ENCODE measurements around the gene RXRA. TPM values are rescaled to one million over a fixed set of nuclear protein-coding genes. Genes with fewer than 3 reads are reported as not detected.
A peak's percentile ranks its signal among the peaks of the same experiment; 100 is the strongest.

RXRA gene
- total RNA-seq, 3 donors from 2014 or later: 31.0 to 63.0 (median 31.5) TPM

DNA sequence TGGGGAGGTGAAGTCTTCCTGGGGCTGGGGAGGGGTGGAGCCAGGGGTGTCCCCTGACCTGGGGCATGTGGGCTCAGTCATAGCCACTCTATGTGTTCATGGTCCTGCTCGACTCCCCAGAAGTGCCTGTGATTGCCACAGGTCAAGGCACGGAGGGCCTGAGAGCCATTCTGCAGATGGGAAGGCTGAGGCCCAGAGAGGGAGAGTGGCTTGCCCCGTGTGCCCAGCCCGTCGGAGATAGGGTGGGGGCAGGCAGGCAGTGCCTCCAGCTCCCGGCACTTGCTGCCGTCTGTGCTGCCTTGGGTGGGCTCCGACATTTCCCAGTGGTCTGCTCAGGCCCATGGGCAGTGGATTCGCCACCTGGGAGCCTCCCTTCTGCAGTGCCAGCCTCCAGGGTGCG is 74.0 kb downstream of the RXRA start:
- H3K27ac ChIP-seq: no peak overlapping the region
- H3K4me1 ChIP-seq: peaks cover 13 to 29% of the 10 kb centered on the region in 2 donors
- no peaks in the 10 kb centered on the region for H3K36me3 ChIP-seq
- H3K27me3 ChIP-seq: no peaks in the 10 kb centered on the region
- no peak for DNase-seq (ENCODE audit: low spot score in 2 of 2)
- intact Hi-C loops (cut with DNase I; ENCODE audit: low total_unique reads): no loop called here
- TF ChIP-seq, protein P1, sequence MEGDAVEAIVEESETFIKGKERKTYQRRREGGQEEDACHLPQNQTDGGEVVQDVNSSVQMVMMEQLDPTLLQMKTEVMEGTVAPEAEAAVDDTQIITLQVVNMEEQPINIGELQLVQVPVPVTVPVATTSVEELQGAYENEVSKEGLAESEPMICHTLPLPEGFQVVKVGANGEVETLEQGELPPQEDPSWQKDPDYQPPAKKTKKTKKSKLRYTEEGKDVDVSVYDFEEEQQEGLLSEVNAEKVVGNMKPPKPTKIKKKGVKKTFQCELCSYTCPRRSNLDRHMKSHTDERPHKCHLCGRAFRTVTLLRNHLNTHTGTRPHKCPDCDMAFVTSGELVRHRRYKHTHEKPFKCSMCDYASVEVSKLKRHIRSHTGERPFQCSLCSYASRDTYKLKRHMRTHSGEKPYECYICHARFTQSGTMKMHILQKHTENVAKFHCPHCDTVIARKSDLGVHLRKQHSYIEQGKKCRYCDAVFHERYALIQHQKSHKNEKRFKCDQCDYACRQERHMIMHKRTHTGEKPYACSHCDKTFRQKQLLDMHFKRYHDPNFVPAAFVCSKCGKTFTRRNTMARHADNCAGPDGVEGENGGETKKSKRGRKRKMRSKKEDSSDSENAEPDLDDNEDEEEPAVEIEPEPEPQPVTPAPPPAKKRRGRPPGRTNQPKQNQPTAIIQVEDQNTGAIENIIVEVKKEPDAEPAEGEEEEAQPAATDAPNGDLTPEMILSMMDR (IDR thresholded peaks at IDR 0.05): no peak
- TF ChIP-seq POLR2A (IDR thresholded peaks at IDR 0.05) (no peak), POLR2AphosphoS5 (IDR thresholded peaks at IDR 0.05) (no peak)
- H3K9me3 ChIP-seq: no peaks in the 10 kb centered on the region
- H3K4me3 ChIP-seq: no peak overlapping the region

DNA sequence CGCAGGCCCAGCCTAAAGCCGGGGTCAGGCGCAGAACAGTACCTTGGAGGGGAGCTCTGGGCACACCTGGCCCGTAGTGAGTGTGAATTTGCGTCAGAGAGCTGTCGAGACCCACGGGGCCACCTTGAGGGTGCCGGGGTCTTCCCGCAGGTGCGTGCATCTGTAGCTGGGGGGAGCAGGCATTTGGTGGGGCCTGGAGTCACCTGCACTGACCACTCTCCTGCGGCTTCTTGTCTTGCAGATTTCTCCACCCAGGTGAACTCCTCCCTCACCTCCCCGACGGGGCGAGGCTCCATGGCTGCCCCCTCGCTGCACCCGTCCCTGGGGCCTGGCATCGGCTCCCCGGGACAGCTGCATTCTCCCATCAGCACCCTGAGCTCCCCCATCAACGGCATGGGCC is 75.1 kb downstream of the RXRA start:
- no peaks in the 10 kb centered on the region for H3K9me3 ChIP-seq
- TF ChIP-seq POLR2AphosphoS5 (IDR thresholded peaks at IDR 0.05): no peak
- intact Hi-C loops (cut with DNase I; ENCODE audit: low total_unique reads): no loop called here
- H3K27ac ChIP-seq: no peak overlapping the region
- peaks cover 18 to 32% of the 10 kb centered on the region in 2 donors for H3K4me1 ChIP-seq
- H3K36me3 ChIP-seq: no peaks in the 10 kb centered on the region
- no peak overlapping the region for H3K4me3 ChIP-seq
- H3K27me3 ChIP-seq: no peaks in the 10 kb centered on the region
- no peak for DNase-seq (ENCODE audit: low spot score in 2 of 2)

DNA sequence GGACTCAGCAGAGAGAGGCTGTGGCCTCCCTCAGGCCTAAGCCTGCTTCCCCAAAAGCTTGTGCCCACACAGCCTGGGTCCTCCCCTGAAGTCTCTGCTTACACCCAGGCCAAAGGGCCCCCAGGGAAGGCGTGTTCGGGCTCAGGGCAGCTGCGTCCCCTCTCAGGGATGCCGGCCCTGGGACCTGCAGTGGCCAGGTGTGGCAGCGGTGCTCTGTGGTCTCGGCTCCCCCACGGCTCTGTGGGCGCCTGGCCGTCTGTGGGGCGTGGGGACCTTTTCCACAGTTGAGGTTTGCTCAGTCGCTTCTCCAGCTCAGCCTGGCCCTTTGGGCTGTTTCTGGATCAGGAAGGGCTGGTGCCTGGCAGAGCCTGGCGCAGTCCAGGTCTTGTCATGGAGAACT is 75.9 kb downstream of the RXRA start:
- Histone ChIP-seq H3K4me1 (peaks cover 25 to 33% of the 10 kb centered on the region in 2 donors), H3K27me3 (no peaks in the 10 kb centered on the region), H3K4me3 (no peak overlapping the region), H3K9me3 (no peaks in the 10 kb centered on the region), H3K27ac (no peak overlapping the region), H3K36me3 (no peaks in the 10 kb centered on the region)
- DNase-seq (ENCODE audit: low spot score in 2 of 2): no peak
- TF ChIP-seq POLR2AphosphoS5 (IDR thresholded peaks at IDR 0.05) (no peak), POLR2A (IDR thresholded peaks at IDR 0.05) (no peak)
- TF ChIP-seq, protein P1 (IDR thresholded peaks at IDR 0.05): no peak
- intact Hi-C loops (cut with DNase I; ENCODE audit: low total_unique reads): no loop called here

DNA sequence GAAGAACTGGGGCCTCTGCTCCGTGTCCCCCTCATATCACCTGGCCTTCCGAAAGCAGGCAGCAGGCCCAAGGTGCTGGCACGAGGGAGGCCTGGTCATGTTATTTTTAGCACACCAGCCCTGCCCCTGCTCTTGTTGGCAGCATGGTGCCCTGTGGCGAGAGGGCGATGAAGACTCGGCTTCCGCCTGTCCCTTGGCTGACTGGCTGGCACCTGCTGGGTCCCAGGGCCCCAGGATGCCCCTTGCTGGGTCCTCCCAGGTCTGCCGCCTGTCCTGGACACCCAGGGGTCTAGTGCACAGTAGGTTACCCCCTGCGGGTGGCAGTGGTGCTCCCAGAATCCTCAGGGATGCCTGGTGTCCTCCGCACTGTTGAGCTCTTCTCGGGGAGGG is 77.0 kb downstream of the RXRA start:
- H3K36me3 ChIP-seq: no peaks in the 10 kb centered on the region
- no peak for TF ChIP-seq POLR2AphosphoS5 (IDR thresholded peaks at IDR 0.05)
- TF ChIP-seq POLR2A (IDR thresholded peaks at IDR 0.05): no peak
- TF ChIP-seq, protein P1 (IDR thresholded peaks at IDR 0.05): no peak
- no peak overlapping the region for H3K4me3 ChIP-seq
- DNase-seq (ENCODE audit: low spot score in 2 of 2): no peak
- no peaks in the 10 kb centered on the region for H3K27me3 ChIP-seq
- H3K9me3 ChIP-seq: no peaks in the 10 kb centered on the region
- peaks cover 34 to 40% of the 10 kb centered on the region in 2 donors for H3K4me1 ChIP-seq
- intact Hi-C loops (cut with DNase I; ENCODE audit: low total_unique reads): no loop called here
- H3K27ac ChIP-seq: peak overlapping the region; percentile 14 to 71

DNA sequence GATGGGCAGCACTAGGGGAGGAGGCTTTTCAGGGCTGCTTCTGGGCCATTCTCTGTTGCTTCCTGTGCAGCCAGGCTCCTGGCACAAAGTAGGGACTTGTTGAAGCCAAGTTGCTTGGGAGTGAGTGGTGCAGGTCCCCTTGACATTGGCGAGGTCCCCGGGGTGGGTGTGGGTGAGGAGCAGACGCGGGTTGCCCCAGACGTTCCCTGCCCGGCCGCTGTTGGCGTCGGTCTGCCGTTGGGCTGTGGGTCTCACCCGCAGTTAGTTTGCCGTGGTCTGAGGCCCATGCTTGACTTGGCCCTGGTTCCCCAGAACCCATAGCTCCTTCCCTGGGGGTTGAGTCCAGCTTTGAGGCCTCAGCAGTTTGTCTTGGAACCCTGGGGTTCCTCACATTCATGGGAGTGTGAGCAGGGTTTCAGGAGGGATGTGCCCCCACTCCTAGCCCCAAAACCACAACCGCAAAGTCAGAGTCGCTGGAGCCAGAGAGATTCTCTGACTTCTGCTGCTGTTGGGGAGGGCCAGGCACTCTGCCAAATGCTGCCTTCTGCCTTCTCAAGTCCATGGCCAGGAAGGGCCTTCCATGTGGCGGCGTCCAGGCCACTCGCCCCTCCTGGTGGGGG is 77.5 kb downstream of the RXRA start:
- H3K27ac ChIP-seq: peak overlapping the region; percentile 14 to 71
- DNase-seq (ENCODE audit: low spot score in 2 of 2): peak in 1 of 2 donors; percentile 49
- no peaks in the 10 kb centered on the region for H3K27me3 ChIP-seq
- peaks cover 35 to 40% of the 10 kb centered on the region in 2 donors for H3K4me1 ChIP-seq
- no peaks in the 10 kb centered on the region for H3K36me3 ChIP-seq
- no peaks in the 10 kb centered on the region for H3K9me3 ChIP-seq
- intact Hi-C loops (cut with DNase I; ENCODE audit: low total_unique reads): no loop called here
- TF ChIP-seq, protein P1 (IDR thresholded peaks at IDR 0.05): no peak
- TF ChIP-seq POLR2AphosphoS5 (IDR thresholded peaks at IDR 0.05) (no peak), POLR2A (IDR thresholded peaks at IDR 0.05) (no peak)
- no peak overlapping the region for H3K4me3 ChIP-seq
